Stimulated activated CD8-positive, alpha-beta memory T cell treated with anti-CD3 and anti-CD28 coated beads, Interleukin-7, amount 100 ng/mL, for 24 hours (primary cell): ENCODE measurements around the gene GLRX5.
"Not testable (repeated sequence)": the region's sequence is repeated elsewhere in the genome, so short reads cannot be mapped to it uniquely, and the experiment has no call there.

Source experiments
- DNase-seq: peaks from one replicate; pipeline ENCODE4 v3.0.0-alpha.2; 2020; ENCODE audit warnings: low read depth

Gene GLRX5

DNA sequence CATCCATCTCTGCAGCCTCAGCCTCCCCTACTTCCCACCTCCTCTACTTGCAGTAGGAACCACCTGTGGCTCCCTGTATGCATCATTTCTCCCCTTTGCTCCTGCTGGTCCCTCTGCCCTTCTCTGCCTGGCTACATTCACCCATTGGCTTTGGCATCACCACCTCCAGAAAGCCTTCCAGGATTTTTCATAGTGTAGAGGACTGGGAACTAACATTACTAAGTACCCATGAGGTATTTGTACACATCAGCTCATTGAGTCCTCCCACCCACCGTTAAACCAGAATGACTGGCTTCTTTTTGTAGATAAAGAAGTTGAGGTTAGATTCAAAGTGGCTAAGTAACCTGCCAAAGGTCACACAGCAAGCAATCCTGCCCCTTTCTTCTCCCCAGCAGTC is 35.5 kb upstream of the GLRX5 start:
- no peak for DNase-seq

DNA sequence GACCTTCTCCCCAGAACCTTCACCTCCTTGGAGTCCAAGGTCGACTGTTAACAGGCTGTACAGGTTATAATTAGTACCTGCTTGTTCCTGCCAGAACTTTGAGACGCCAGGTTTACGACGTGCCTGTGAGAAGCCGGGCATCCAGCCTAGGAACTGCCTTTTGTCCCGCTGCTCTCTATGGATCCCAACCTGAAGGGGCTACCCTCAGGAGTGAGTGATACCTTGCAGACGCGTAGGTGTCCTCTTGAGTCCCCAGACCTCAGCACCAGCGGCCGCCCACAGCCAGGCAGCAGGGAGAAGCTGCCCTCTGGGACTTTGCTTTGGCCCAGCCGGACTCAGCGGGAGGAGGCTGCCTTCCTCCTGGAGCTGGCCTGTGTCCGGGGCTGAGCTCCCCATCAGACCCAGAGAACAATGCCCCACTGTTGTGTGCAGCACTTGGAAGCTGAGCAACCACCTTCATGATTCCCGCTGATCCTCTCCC is 34.6 kb upstream of the GLRX5 start:
- DNase-seq: no peak

DNA sequence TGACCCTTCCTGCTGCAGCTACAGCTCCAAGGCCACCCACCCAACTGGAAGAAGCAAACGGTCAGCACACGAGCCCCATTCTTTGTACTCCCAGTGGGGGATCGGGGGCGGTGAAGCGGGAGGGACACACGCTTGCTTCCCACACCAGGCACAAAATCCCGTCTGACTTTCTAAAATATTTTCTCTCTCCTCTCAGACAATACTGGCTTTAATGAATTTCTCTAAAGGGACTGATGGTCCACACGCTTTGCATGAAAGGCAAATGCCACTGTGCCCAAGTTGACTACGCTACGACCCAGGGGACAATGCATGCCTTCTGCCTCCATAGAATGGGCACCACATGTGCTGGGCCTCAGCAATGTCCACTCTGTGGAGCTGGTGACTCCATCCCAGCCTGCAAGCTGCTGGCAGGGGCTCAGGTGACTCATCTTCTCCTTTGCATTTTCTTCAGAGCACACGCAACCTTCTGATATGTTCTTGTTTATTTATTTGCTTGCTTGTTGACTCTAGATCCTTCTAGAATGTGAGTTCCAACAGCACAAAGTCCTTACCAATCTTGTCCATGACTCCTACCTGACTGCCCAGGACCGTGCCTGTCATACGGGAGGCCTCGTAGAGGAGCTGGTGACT is 34.0 kb upstream of the GLRX5 start:
- no peak for DNase-seq

DNA sequence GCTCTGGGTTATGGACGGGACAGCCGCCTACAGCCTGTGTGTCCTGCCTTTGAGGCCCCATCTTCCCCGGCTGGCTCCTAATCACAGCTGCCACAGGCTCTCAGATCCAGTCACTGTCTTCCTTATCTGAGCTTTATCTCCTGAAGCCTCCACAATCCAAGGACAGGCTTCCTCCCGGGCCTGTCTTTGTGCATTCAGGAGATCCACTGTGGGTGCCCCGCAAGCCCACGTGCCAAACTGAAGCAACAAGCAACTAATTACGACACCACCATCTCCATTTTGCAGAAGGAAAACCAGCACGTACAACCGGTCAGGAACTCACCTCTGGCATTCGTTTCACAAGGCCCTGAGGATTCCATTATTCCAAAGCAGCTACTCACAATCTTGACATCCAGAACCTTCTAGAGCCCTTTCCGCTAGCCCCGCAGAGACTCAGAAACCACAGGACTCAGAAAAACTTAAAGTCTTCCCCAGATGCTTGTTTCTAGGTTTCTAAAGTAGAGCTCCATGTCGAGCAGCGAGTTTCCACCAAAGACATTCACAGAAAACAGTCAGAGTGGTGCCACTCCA is 32.4 kb upstream of the GLRX5 start:
- DNase-seq: no peak

DNA sequence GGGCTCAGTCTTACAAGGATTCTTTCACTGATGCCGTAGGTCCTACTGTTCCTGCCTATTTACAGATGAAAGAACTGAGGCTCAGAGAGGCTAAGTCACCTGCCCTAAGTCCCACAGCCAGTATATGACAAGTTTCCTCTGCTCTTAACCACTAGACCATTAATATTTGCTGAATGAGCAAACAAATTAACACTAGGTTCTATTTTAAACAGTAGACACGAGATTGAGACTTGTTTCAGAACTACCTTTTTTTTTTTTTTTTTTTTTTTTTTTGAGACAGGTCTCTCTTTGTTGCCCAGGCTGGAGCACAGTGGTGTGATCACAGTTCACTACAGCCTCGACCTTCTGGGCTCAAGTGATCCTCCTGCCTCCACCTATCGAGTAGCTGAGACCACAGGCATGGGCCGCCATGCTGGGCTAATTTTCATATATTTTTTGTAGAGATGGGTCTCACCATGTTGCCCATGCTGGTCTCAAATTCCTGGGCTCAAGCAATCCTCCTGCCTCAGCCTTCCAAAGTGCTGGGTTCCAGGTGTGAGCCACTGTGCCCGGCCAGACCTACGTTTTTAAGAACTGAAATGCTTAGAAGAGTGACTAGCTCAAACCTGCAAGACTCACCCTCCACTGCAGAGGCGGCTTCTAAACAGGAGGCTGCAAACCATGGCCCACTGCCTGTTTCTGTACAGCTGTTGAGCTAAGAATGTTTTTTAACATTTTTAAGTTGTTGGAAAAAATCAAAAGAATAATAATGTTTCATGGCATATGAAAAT is 31.3 kb upstream of the GLRX5 start:
- DNase-seq: no peak

DNA sequence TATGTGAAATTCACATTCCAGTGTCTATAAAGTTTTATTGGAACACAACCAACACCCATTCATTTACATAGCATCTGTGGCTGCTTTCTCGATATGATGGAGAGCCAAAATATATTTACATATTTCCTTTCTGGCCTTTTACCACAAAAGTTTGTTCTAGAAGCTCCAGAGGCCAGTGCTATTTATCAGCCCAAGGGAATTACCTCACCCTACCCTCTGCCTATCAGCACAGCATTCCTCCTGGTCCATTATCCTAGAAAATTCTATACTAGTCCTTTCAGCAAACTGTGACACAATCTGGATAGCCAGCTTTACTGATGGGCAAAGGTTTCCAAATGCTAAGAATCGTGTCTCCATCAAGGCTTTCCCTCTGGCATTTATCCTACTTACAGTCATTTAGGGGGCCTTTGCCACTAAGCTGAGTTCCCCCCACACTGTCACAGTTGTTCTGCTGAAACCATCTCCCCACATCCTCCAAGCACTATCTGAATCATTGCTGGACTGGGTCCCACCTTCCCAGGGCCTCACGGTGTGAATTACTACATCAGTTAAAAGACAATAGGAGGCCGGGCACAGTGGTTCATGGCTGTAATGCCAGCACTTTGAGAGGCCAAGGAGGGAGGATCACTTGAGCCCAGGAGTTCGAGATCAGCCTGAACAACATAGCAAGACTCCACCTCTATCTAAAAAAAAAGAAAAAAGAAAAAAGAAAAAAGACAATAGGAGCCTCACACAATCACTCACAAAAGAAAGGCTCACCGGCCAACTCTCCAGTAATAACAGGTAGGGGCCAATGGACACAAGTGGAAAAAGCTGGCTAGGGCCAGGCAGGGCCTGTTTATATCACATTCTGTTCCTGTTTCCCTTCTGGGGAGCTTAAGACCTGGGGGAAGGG is 30.5 kb upstream of the GLRX5 start:
- no peak for DNase-seq

DNA sequence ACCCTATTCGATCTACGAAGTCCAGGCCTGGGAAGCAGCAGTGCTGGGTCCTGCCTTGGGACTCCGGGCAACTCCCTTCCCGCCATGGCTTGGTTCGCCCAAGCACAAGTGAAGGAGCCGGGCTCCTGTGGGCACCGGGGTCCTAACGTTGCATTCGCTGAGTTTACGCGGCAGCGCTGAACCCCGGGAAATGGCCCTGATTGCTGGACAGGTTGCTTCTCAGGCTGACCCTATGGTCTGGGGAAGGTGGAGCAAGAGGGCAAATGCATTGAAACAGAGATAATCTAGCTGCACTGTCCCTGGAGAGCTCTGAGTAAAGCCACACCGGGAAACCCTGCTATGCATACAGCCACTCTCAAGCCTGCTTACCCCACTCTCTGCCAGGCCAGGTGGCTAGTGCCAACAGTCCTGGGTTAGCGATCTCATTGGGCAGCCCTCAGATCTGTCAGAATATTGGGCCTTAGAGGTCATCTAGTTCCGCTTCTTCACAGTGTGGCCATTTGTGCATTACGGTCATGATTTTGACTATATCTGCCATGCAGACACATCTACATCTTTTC is 29.7 kb upstream of the GLRX5 start:
- DNase-seq: no peak

DNA sequence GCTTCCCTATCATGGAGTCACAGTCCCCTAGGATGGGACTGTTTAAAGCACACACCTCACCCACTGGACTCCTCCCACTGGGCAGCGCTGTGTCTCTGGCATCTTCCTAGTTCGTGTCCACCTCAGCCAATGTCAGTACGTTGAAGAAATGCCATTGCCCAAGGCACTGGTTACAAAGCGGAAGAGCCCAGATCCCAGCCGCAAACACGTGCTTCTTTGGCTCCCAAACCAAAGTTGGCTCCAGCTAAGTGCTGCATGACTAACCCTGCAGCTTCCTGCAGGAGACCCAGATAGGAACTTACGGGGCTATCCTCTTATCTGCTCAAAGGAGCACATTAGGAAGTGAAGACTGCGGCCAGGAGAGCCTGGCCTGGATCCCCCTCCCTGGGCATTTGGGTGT is 27.7 kb upstream of the GLRX5 start:
- DNase-seq: no peak

DNA sequence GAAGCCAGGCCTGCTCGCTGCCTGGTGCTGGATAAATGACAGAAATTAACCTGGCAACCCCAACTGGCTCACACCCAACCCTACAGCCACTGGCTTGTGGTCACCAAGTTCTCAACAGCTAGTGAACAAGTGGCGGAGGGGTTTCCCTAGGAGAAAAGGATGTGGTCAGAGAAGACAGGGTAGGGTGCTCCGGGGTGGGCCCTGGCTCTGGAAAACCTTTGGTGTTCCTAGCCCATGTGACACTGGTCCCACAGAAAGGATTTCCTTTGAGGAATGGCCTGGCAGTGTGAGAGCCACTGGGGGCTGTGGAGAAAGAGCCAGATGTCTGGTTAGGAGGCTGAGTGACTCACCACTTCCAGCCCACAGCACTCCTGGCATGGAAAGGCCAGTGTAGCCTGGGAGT is 27.1 kb upstream of the GLRX5 start:
- no peak for DNase-seq

DNA sequence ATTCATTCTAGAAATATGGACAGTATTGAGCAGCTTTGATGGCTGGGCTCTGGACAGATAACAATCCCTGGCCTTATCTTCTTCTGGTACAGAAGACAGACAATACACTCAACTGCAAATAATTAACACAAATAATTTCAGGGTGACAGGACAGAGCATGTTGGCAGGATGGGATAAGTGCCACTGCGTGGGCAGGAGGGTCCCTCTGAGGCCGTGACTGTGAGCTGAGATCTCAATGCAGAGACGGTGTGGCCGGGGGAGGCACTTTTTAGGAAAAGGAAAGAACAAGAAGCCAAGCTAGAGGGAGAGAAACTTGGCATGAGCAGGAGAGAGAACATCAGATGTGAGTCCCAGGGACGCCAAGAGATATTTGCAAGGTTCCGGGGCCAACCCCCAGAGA is 26.5 kb upstream of the GLRX5 start:
- no peak for DNase-seq

DNA sequence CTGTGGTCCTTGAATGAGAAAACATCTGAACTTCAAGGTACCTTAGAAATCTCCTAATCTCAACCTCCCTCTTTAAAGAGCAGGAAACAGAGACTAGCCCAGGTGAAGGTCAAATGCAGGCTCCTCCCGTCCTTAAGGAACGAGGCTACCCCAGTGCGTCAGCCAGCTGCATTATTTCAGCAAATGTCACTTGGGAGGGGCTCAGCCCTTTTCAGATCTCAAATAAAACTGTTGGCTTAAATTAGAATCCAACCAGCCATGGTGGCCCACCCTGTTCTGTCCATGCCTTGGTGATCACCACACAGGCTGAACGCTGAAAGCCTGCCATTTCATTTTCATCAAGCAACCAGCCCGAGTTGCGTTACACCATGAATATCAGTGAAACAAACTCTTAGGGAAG is 25.4 kb upstream of the GLRX5 start:
- no peak for DNase-seq

DNA sequence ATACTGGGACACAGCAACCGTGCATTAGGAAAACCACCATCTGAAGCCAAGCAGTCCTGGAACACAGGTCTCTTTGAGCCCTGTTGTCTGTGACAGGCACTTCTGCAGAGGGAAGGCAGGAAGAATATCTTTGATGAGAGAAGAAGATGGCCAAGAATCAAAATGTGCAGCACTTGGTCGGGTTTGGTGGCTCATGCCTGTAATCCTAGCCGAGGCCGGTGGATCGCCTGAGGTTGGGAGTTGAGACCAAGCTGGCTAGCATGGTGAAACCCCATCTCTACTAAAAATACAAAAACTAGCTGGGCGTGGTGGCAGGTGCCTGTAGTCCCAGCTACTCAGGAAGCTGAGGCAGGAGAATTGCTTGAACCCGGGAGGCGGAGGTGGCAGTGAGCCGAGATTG is 24.5 kb upstream of the GLRX5 start:
- not testable (repeated sequence) for DNase-seq

DNA sequence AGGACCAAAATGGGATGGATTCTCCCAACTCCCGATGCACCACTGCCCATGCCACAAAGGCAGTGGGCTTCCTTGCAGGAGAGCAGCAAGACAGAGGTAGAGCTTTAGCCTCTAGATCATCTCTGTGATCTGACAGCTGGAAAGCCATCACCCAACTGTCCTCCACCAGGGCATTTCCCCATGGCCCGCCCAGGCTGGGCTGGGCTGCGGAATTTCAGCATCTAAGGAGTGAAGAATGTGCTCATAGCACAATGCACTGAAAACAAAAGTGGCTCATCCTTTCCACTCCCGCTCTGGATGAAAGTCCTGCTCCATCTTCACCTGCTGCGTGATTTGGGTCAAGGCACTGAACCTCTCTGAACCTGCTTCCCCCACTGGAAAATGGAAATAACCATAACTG is 24.0 kb upstream of the GLRX5 start:
- DNase-seq: no peak

DNA sequence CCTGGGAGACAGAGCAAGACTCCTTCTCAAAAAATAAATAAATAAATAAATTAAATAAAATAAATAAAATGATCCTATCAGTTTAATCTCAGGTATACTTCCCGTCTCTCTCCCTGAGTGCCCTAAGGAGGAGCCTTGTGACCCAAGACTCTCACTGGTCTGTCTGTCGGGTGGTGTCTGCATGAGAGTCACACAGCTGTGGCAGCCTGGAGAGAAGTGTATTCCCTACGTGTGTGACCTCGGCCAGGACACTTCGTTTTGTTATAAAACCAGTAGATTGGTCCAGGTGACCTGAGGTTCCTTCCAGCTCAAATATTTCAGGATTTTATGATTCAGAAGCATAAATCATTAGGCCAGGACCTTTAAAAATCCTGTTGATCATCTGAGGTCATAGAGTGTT is 23.2 kb upstream of the GLRX5 start:
- no peak for DNase-seq

DNA sequence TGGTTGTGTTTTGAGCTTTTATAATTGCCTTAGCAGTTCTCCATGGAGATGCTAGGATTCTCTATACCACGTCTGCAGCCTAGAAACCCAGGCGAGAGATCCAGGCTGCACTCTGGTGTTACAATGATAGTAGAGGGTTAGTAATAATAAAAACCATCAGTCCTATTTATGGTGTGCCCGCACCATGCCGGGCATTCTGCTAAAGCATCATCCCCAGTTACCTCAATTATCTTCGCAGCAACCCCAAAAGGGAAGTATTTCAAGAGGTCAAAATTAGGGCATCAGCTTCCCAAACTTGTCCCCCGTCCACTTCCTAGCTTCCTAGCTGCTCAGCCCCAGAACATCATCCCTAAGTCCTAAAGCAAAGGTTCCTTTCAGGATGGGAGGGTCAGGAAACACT is 21.6 kb upstream of the GLRX5 start:
- no peak for DNase-seq

DNA sequence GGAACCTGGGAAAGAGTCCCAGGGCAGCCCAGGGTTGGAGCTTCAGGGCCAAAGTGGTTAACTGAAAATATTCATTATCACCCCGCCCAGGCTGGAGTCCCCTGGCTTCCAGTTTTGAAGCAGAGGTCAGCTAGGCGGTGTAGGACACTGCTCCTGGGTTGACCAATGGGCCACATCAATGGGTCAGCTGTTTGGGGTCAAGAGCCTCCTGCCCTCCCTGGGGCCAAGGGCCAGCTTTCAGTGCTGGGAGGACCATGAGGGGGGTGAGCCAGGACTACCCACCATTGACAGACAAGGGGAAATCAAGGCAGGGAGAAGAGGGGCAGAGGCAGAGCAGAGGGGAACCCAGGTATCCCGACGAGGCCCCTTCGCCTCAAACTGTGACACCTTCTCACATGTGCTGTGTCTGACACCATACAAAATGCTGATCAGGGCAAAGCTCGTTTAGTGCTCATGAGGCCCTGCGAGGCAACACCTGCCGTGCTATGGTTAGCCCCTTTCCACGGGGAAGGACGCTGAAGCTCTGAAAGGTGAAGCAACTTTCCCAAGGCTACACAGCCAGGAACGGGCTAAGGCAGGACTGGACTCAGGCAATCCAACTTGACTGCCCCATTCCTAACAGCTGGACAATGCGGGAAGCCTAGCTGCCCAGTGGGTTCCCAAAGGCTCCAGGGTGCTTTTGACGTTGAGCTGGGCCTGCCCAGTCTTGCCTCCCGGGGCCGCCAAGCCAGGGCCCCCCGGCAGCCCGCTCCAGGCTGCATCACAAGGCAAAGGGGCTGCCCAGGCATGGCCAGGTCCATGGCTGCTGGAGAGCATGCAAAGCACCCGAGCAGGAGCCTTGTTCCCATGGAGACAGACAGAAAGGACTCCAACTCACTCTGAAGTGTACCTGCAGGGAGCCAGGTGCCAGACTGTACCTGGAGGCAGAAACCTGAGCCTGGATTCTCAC is 20.4 kb upstream of the GLRX5 start:
- DNase-seq: no peak

DNA sequence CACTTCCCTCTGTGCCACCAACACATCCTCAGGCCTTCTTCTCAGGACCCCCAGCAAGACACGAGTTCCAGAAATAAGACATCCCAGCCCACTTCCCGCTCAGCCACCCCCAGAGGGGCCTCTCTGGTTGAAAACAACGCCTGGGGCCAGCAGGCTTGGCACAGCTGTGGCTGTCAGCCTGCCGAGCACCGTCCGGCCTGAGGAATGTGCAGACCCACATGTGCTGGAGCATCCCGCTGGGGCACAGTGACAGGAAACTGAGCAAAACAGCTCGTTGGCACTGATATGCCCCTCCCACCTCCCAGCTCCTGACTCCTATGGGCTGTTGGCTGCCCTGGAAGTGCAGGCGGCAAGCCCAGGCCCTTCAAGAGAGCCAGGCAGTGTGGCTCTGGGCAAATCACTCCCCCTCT is 19.8 kb upstream of the GLRX5 start:
- DNase-seq: no peak

DNA sequence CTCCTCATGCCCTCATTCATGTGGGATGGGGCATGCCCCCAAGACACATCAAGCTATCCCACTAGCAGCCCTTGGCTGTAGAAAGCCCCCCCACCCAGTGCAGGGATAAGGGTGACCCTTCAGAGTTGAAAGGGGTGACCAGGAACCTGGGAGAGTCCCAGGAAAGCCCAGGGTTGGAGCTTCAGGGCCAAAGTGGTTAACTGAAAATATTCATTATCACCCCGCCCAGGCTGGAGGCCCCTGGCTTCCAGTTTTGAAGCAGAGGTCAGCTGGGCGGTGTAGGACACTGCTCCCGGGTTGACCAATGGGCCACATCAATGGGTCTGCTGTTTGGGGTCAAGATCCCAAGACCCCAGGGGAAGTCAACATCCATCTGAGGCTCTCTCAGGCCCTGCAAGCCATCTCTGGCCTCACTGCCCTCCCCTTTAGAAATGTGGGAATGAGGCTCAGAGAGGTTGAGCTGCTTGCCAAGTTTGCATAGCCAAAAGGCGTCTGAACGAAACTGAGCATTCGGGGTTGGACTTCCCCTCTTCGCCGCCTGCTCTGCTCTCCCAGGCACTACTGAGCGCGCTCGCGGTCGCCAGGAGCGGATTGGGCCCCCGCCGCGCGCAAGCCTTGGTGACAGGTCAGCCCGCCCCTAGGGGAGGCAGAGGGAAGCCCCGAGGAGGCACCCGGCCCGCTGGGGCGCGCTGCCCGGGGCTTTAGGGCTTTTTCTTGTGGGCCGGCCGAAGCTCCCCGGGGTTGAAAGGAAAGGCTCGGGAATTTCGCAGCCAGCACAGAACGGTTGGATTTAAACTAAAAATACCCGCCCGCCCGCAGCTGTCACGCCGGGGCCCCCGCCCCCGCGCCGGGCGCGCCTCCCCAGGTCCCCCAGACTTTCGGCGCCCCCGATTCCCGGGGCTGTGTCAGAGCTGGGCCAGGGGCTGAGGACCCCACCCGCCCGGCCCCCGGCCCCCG is 19.0 kb upstream of the GLRX5 start:
- DNase-seq: peak; percentile 78

DNA sequence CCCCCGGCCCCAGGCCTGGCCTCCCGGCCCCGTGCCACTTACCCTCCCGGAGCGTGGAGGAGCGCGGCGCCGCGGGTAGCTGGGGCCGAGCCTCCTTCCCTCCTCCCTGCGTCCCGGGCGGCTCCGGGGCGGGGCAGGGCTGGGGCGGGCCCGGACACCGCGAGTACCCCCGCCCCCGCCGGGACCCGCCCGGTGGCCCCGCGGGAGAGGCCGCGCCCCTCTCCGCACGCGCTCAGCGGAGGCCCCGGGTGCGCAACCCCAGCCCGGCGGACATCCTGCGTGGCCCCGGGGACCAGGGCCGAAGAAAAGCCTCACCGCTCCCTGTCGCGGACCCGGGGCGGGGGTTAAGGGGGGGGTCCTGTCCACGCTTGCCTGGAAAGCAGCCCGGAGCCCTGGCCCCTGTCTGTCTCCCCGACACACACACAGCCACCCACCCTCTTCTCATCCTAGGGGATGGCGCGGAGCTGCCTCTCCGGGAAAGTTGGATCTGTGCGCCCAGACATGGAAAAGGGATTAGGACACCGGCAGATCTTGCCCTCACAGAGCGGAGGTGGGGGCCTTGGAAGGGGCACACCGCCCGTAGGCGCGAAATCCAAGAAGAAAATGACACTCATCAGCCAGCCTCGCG is 18.2 kb upstream of the GLRX5 start, which contains the start of gene SYNE3:
SYNE3 (minus strand) TSS at position 97 of the 628 bp plus-strand sequence. CDS start 40,829 bp downstream, outside the sequence.
- DNase-seq: no peak
